GM13976 (cell line): ENCODE measurements around the gene COQ2.

ENCODE experiments used
- DNase-seq: peaks from one replicate; pipeline ENCODE4 v3.0.0; 2012; ENCODE audit warnings: low spot score
- CTCF ChIP-seq: IDR thresholded peaks from 2 replicates; pipeline ENCODE4 v1.5.1; 2012; ENCODE audit warnings: borderline replicate concordance, mild to moderate bottlenecking; ENCODE audit not compliant: insufficient read depth; ENCODE audit errors: extremely low read depth, missing control alignments, control extremely low read depth
- in situ Hi-C: fragments of 300-500 bp; cut with MboI; formaldehyde crosslinking; loops from one replicate; pipeline ENCODE4 v1.12.0; 2022; ENCODE audit warnings: low sequenced_read_pairs, mixed read lengths, inconsistent platforms; ENCODE audit not compliant: unreplicated experiment

COQ2 gene

GRCh38 chr4:83320548-83320947, 36.0 kb upstream of the COQ2 start:
- no peak for DNase-seq
- TF ChIP-seq CTCF, result no peak
- in situ Hi-C loops, result no loop called here

GRCh38 chr4:83318666-83319065, 34.1 kb upstream of the COQ2 start:
- in situ Hi-C loops, result no loop called here
- no peak for DNase-seq
- no peak for TF ChIP-seq CTCF

DNA sequence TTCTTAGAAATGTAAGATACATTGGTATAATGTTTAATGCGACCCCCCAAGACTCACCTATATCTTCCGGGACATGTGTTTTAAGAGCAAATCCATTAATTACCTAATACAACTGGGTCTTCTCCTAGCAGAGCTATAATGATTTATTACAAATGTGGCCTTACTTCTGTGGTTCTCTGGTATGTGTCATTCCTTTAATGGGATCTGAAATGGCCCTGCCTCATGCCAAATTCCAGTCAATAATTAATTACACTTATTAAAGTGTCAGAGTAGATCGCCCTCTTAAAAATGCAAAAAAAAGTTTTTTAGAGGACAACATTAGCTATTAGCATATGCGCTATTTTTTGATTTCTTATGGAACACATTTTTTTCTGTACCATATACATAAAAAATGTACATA, 33.1 kb upstream of the COQ2 start:
- DNase-seq, result no peak
- TF ChIP-seq CTCF, result no peak
- in situ Hi-C loops, result no loop called here

- no peak for TF ChIP-seq CTCF
- no peak for DNase-seq
- in situ Hi-C loops, result no loop called here
Observed at GRCh38 chr4:83316459-83317165, 32.0 kb upstream of the COQ2 start.

DNA sequence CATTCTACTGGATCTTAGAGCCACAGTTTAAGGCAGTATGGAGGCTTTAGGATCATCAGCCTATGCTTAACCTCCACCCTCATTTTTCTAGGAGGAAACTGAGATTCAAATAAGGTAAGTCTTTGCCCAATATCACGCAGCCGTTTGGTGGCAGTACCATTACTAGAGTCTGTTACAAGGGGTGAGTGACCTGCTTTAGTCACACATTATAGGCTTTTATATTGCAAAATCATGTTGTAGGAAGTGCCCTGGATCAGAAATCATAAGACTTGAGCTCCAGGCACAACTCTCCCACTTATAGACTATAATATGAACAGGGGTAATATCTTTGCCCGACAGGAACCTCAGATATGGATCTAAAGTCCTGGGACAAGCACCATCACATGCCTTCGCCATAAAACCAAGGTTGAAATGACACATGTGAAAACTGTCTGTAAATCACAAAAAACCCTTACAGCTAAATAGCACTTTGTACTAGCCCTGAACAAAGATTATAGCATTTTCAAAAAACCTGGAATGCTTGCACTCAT, 30.8 kb upstream of the COQ2 start:
- DNase-seq, result no peak
- in situ Hi-C loops, result no loop called here
- TF ChIP-seq CTCF, result no peak

GRCh38 chr4:83308672-83309071, 24.1 kb upstream of the COQ2 start:
- no peak for DNase-seq
- no peak for TF ChIP-seq CTCF
- in situ Hi-C loops, result no loop called here

DNA sequence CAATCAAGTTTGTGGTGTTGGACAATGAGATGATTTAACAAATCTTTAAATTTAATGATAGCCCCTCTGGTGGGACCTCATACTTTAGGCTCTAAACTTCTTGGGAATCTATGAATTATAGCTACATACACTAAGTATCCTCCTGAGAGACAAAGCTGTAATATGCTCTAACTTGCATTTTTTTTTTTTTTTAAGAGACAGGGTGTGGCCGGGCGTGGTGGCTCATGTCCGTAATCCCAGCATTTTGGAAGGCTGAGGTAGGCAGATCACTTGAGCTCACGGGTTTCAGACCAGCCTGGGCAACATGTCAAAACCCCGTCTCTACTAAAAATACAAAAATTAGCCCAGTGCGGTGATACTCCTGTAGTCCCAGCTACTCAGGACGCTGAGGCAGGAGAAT, 23.3 kb upstream of the COQ2 start:
- DNase-seq, result no peak
- in situ Hi-C loops, result no loop called here
- TF ChIP-seq CTCF, result no peak
